CD4-positive, alpha-beta memory T cell (primary cell): Measurements from ENCODE around the gene SPHK1. TPM values are rescaled to one million over a fixed set of nuclear protein-coding genes. Genes with fewer than 3 reads are reported as not detected.

ENCODE experiments used
- CTCF ChIA-PET: fragments of 350-600 bp; sonication (Branson Sonifier 250); formaldehyde crosslinking; loops from one replicate; lab custom pipeline; 2021; ENCODE audit warnings: inconsistent platforms; ENCODE audit not compliant: partially characterized antibody; lab: Charles Lee
- POLR2A ChIA-PET: fragments of 350-600 bp; sonication (Branson Sonifier 250); formaldehyde crosslinking; loops from one replicate; lab custom pipeline; 2021; ENCODE audit not compliant: partially characterized antibody; lab: Charles Lee
- DNase-seq, 5 donors: peaks; one replicate each; pipeline versions ENCODE4 v3.0.0 to v3.0.0-alpha.2; 2020 to 2022; ENCODE audit warnings: mixed read lengths in 1 of 5
- H3K27ac ChIP-seq: one replicate; pipeline ENCODE4 v1.7.0; 2013; ENCODE audit warnings: low read depth, low read length
- H3K27me3 ChIP-seq: 2 replicates; pipeline ENCODE4 v1.7.0; 2013; ENCODE audit warnings: mild to moderate bottlenecking, low read length, moderate library complexity; ENCODE audit not compliant: insufficient read depth
- H3K36me3 ChIP-seq: 2 replicates; pipeline ENCODE4 v1.7.0; 2013; ENCODE audit warnings: mild to moderate bottlenecking, low read length, moderate library complexity; ENCODE audit not compliant: insufficient read depth
- H3K4me1 ChIP-seq: 2 replicates; pipeline ENCODE4 v1.7.0; 2013; ENCODE audit warnings: mild to moderate bottlenecking, low read length, moderate library complexity; ENCODE audit not compliant: insufficient read depth
- H3K4me3 ChIP-seq, 2 donors: one replicate each; pipeline ENCODE4 v1.7.0; 2013; ENCODE audit warnings: low read length in 2 of 2, mild to moderate bottlenecking in 1 of 2
- H3K9me3 ChIP-seq, 2 donors: one replicate each; pipeline ENCODE4 v1.7.0; 2013; ENCODE audit warnings: low read length in 2 of 2, control low read depth in 1 of 2; ENCODE audit not compliant: control insufficient read depth in 1 of 2
- H3K27ac Mint-ChIP-seq, 7 donors: one replicate each; pipeline ENCODE4 v1.8.0; 2020 to 2021; ENCODE audit warnings: mixed read lengths in 7 of 7, mild to moderate bottlenecking in 6 of 7, inconsistent platforms in 3 of 7, moderate library complexity in 3 of 7
- H3K27me3 Mint-ChIP-seq, 2 donors: one replicate each; pipeline ENCODE4 v1.8.0; 2020 to 2021; ENCODE audit warnings: mixed read lengths in 2 of 2
- H3K36me3 Mint-ChIP-seq, 2 donors: one replicate each; pipeline ENCODE4 v1.8.0; 2020 to 2021; ENCODE audit warnings: mixed read lengths in 2 of 2, inconsistent platforms in 1 of 2, mild to moderate bottlenecking in 1 of 2
- H3K4me1 Mint-ChIP-seq, 4 donors: one replicate each; pipeline ENCODE4 v1.8.0; 2020 to 2021; ENCODE audit warnings: mixed read lengths in 4 of 4, mild to moderate bottlenecking in 1 of 4
- H3K4me3 Mint-ChIP-seq, 8 donors: one replicate each; pipeline ENCODE4 v1.8.0; 2020 to 2021; ENCODE audit warnings: mixed read lengths in 8 of 8, mild to moderate bottlenecking in 7 of 8, moderate library complexity in 6 of 8, inconsistent platforms in 3 of 8
- H3K9me3 Mint-ChIP-seq, 8 donors: one replicate each; pipeline ENCODE4 v1.8.0; 2020 to 2021; ENCODE audit warnings: mixed read lengths in 8 of 8, mild to moderate bottlenecking in 5 of 8, inconsistent platforms in 3 of 8, moderate library complexity in 1 of 8
- intact Hi-C: fragments of 100-400 bp; cut with micrococcal nuclease; formaldehyde crosslinking; loops from one replicate; pipeline ENCODE4 v1.15.1; 2023
- polyA plus RNA-seq, 2 donors: library from polyadenylated mRNA; unstranded; fragments of 300-500 nt; fragmentation: Illumina TruSeq; gene quantifications; one replicate each; pipeline ENCODE4 v1.2.3, GENCODE V29; 2021
- total RNA-seq, 2 experiments: library from RNA; stranded (reverse); gene quantifications; one replicate each; pipeline ENCODE4 v1.2.3, GENCODE V29; 2021

Gene SPHK1
- total and polyA plus RNA-seq, 4 experiments from 2014 or later, result 0.29 to 0.70 (median 0.67) TPM; not detected in 1

DNA sequence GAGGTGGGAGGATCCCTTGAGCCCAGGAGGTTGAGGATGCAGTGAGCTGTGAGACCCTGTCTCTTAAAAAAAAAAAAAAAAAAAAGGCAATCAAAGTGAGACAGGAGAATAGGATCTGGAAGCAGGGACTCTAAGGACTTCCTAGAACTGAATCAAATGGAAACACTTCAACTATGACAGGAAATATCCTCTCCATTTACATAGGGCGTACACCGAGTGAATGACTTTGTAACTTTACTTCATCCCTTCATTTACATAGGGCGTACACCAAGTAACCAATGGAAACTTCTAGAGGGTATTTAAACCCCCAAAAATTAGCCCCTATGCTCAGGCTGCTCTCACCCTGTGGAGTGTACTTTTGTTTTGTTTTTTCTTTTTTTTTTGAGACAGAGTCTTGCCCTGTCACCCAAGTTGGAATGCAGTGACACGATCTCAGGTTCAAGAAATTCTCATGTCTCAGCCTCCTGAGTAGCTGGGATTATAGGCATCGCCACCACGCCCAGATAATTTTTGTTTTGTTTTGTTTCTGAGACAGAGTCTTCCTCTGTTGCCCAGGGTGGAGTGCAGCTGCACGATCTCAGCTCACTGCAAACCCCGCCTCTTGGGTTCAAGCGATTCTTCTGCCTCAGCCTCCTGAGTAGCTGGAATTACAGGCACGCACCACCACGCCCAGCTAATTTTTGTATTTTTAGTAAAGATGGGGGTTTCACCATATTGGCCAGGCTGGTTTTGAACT, 21.1 kb upstream of the SPHK1 start:
- Histone ChIP-seq H3K27me3 (no peaks in the 10 kb centered on the region), H3K9me3 (no peaks in the 10 kb centered on the region), H3K27ac (no peak overlapping the region), H3K36me3 (no peaks in the 10 kb centered on the region), H3K4me1 (no peaks in the 10 kb centered on the region), H3K4me3 (no peak overlapping the region)
- Mint-ChIP-seq H3K27ac (no peak overlapping the region), H3K36me3 (no peaks in the 10 kb centered on the region), H3K4me1 (no peaks in the 10 kb centered on the region), H3K4me3 (no peak overlapping the region), H3K9me3 (no peaks in the 10 kb centered on the region), H3K27me3 (no peaks in the 10 kb centered on the region)
- no peak for DNase-seq
- POLR2A ChIA-PET, result interaction anchor here (1.6 kb wide), 1 partner anchor 10 kb away, joined by 8 read pairs; the partner anchor contains the start of gene PRPSAP1
- CTCF ChIA-PET, result interaction anchor here (0.9 to 1.8 kb wide), 4 partner anchors 17 to 762 kb away, joined by 3 to 4 read pairs (median 4); no protein-coding TSS in a partner anchor
- intact Hi-C loops, result no loop called here

DNA sequence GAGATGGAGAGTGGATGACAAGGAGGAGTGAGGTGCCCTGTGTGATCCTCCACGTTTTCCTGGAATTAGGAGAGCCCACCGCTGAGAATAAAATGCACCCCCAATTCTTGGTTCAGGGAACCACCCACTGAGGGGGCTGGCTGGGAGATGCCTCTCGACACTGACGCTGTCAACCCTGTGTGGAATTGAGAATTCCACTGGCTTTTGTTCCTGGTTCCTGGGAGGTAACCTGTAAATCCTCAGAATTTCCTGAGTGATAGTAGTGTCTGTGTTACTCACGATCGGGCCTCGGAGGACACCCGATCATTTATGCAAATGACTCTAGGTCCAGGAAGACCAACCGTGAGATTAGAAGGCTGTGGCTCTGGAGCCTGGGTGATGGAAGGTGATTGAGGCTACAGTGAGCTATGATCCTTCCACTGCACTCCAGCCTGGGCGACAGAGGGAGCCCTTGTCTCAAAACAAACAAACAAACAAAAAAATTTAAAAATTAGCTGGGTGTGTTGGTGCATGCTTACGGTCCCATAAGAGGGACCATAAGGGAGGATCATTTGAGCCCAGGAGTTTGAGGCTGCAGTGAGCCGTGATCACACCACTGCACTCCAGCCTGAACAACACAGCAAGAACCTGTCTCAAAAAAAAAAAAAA, 19.0 kb upstream of the SPHK1 start:
- CTCF ChIA-PET, result interaction anchor here (0.7 to 4.2 kb wide), 3 partner anchors 20 to 35 kb away, joined by 3 to 18 read pairs (median 10); partner anchors contain the start of gene SPHK1

DNA sequence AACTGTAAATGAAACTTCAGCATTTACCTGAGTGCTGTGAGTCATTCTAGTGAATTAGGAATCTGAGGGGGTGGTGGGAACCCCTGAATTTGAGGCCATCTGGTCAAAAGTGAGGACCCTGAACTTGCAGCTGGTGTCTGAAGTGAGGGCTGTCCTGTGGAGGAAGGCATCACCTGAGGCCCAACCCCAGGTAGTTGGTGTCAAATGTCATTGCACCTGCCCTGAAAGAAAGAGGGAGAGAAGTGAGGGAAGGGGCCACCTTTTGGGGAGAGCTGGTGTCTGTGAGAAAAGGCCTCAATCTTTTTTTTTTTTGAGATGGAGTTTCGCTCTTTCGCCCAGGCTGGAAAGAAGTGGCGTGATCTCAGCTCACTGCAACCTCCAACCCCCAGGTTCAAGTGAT, 18.2 kb upstream of the SPHK1 start:
- H3K4me1 Mint-ChIP-seq, result no peaks in the 10 kb centered on the region
- POLR2A ChIA-PET, result no interaction called here
- no peaks in the 10 kb centered on the region for H3K27me3 ChIP-seq

More for the DNA sequence above, 19.0 kb upstream of the SPHK1 start:
- no peaks in the 10 kb centered on the region for H3K36me3 Mint-ChIP-seq
- intact Hi-C loops, result no loop called here
- Histone ChIP-seq H3K4me3 (no peak overlapping the region), H3K27me3 (no peaks in the 10 kb centered on the region), H3K9me3 (no peaks in the 10 kb centered on the region), H3K27ac (no peak overlapping the region), H3K4me1 (no peaks in the 10 kb centered on the region), H3K36me3 (no peaks in the 10 kb centered on the region)
- H3K27me3 Mint-ChIP-seq, result peaks cover 0 to 1% of the 10 kb centered on the region in 2 donors
- H3K4me3 Mint-ChIP-seq, result no peak overlapping the region
- POLR2A ChIA-PET, result no interaction called here
- H3K9me3 Mint-ChIP-seq, result no peaks in the 10 kb centered on the region
- no peaks in the 10 kb centered on the region for H3K4me1 Mint-ChIP-seq
- DNase-seq, result no peak
- H3K27ac Mint-ChIP-seq, result no peak overlapping the region

DNA sequence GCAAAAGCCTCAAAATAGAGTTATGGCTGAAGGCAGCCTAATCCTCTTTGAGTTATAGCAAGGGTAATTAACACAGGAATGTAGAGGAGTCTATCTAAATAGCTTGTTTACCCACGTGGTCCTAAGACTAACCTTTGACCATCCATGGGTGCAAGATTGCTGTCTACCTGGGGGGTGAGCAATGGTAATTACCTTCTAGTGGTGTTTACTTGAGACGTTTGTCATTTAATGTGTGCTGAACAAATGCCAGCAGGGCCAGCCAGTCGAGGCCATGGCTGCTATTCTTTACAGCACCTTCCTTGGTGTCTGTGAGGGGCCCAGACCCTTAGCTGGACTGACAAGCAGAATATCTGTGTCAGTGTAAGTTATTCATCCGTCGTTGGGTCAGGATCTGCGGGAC, 16.8 kb upstream of the SPHK1 start:
- no peak for DNase-seq
- intact Hi-C loops, result no loop called here
- H3K27me3 ChIP-seq, result no peaks in the 10 kb centered on the region
- H3K9me3 Mint-ChIP-seq, result no peaks in the 10 kb centered on the region
- H3K4me3 ChIP-seq, result no peak overlapping the region
- CTCF ChIA-PET, result interaction anchor here (4.2 kb wide), 1 partner anchor 30 kb away, joined by 18 read pairs; no protein-coding TSS in a partner anchor
- H3K9me3 ChIP-seq, result no peaks in the 10 kb centered on the region
- no peaks in the 10 kb centered on the region for H3K4me1 ChIP-seq
- H3K27me3 Mint-ChIP-seq, result peaks cover 0 to 1% of the 10 kb centered on the region in 2 donors
- H3K27ac Mint-ChIP-seq, result no peak overlapping the region
- H3K4me3 Mint-ChIP-seq, result no peak overlapping the region
- H3K36me3 Mint-ChIP-seq, result no peaks in the 10 kb centered on the region
- POLR2A ChIA-PET, result no interaction called here
- no peaks in the 10 kb centered on the region for H3K4me1 Mint-ChIP-seq
- H3K36me3 ChIP-seq, result no peaks in the 10 kb centered on the region
- no peak overlapping the region for H3K27ac ChIP-seq

More for the DNA sequence above, 18.2 kb upstream of the SPHK1 start:
- Mint-ChIP-seq H3K27me3 (peaks cover 0 to 1% of the 10 kb centered on the region in 2 donors), H3K36me3 (no peaks in the 10 kb centered on the region), H3K27ac (no peak overlapping the region), H3K9me3 (no peaks in the 10 kb centered on the region), H3K4me3 (no peak overlapping the region)
- DNase-seq, result no peak
- no peak overlapping the region for H3K27ac ChIP-seq
- no peak overlapping the region for H3K4me3 ChIP-seq
- no peaks in the 10 kb centered on the region for H3K9me3 ChIP-seq
- H3K36me3 ChIP-seq, result no peaks in the 10 kb centered on the region
- intact Hi-C loops, result no loop called here
- H3K4me1 ChIP-seq, result no peaks in the 10 kb centered on the region
- CTCF ChIA-PET, result interaction anchor here (2.1 to 4.2 kb wide), 2 partner anchors 19 to 32 kb away, joined by 10 to 18 read pairs; partner anchors contain the start of gene SPHK1

DNA sequence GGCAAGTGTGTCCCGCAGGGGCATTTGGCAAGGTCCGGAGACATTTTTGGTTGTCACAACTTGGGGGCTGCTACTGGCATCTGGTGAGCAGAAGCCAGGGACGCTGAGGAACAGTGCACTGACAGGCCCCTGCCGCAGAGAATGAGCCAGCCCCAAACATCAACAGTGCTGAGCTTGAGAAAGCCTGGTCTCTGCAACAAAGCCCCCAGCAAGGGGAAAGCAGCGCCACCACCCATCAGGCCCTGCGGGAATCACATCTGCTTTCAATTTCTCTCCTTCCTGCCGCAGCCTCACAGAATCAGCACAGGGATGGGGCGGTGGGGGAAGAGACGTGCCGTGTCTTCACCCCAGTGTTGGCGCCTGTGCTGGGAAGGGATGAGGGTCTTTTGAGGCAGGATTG, 15.9 kb upstream of the SPHK1 start:
- no peaks in the 10 kb centered on the region for H3K9me3 Mint-ChIP-seq
- Histone ChIP-seq H3K27ac (no peak overlapping the region), H3K4me3 (no peak overlapping the region), H3K36me3 (no peaks in the 10 kb centered on the region), H3K4me1 (no peaks in the 10 kb centered on the region), H3K27me3 (no peaks in the 10 kb centered on the region), H3K9me3 (no peaks in the 10 kb centered on the region)
- peaks cover 0 to 1% of the 10 kb centered on the region in 2 donors for H3K27me3 Mint-ChIP-seq
- intact Hi-C loops, result no loop called here
- POLR2A ChIA-PET, result no interaction called here
- H3K27ac Mint-ChIP-seq, result no peak overlapping the region
- H3K4me3 Mint-ChIP-seq, result no peak overlapping the region
- no peak for DNase-seq
- H3K4me1 Mint-ChIP-seq, result no peaks in the 10 kb centered on the region
- CTCF ChIA-PET, result interaction anchor here (1.9 kb wide), 1 partner anchor 29 kb away, joined by 11 read pairs; no protein-coding TSS in a partner anchor
- no peaks in the 10 kb centered on the region for H3K36me3 Mint-ChIP-seq

DNA sequence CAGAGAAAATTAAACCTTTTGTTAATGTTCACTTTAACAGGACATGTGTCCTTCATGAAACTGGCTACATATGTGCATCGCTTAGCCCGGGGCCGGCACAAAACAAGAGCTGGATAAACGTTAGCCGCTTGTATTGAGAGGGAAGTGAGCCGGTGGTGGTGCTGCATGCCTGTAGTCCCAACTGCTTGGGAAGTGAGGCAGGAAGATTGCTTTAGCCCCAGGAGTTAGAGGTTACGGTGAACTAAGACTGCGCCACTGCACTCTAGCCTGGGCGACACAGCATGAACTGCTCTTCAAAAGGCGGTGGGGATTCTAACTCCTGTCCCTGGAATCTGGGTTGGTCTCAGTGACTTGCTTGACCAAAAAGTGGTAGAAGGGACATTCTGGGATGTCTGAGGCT, 15.0 kb upstream of the SPHK1 start:
- intact Hi-C loops, result no loop called here
- Mint-ChIP-seq H3K36me3 (no peaks in the 10 kb centered on the region), H3K4me1 (no peaks in the 10 kb centered on the region), H3K27ac (no peak overlapping the region), H3K4me3 (no peak overlapping the region), H3K27me3 (peaks cover 0 to 1% of the 10 kb centered on the region in 2 donors), H3K9me3 (no peaks in the 10 kb centered on the region)
- no peaks in the 10 kb centered on the region for H3K9me3 ChIP-seq
- no peak overlapping the region for H3K27ac ChIP-seq
- H3K4me3 ChIP-seq, result no peak overlapping the region
- POLR2A ChIA-PET, result no interaction called here
- no peak for DNase-seq
- H3K27me3 ChIP-seq, result no peaks in the 10 kb centered on the region
- no peaks in the 10 kb centered on the region for H3K36me3 ChIP-seq
- CTCF ChIA-PET, result interaction anchor here (1.7 to 1.9 kb wide), 3 partner anchors 17 to 28 kb away, joined by 4 to 11 read pairs (median 4); no protein-coding TSS in a partner anchor
- no peaks in the 10 kb centered on the region for H3K4me1 ChIP-seq

DNA sequence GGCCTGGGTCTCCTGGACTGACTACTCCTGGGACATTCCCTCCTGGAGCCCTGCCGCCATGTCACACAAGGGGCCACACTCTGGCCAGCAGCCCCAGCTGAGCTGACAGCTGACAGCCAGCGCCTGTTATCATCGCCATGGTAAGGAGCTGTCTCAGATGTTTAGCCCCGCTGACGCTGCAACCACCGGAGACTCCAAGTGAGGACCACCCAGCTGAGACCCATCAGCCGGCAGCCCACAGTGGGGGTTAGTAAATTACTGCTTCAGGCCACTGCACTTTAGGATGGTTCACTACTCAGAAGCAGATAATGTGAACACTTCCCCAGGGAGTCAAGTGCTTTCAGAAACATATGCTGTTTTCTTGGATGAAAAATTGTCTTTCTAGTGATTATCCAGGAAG, 14.6 kb upstream of the SPHK1 start:
- DNase-seq, result no peak
- Histone ChIP-seq H3K4me3 (no peak overlapping the region), H3K9me3 (no peaks in the 10 kb centered on the region), H3K27me3 (no peaks in the 10 kb centered on the region), H3K27ac (no peak overlapping the region), H3K4me1 (no peaks in the 10 kb centered on the region), H3K36me3 (no peaks in the 10 kb centered on the region)
- intact Hi-C loops, result no loop called here
- H3K4me1 Mint-ChIP-seq, result no peaks in the 10 kb centered on the region
- H3K4me3 Mint-ChIP-seq, result no peak overlapping the region
- ChIA-PET POLR2A (no interaction called here), CTCF (interaction anchor here (0.6 to 1.9 kb wide), 4 partner anchors 17 to 356 kb away, joined by 3 to 11 read pairs (median 4); partner anchors contain the start of gene JMJD6)
- peaks cover 0 to 1% of the 10 kb centered on the region in 2 donors for H3K27me3 Mint-ChIP-seq
- H3K36me3 Mint-ChIP-seq, result no peaks in the 10 kb centered on the region
- H3K9me3 Mint-ChIP-seq, result no peaks in the 10 kb centered on the region
- no peak overlapping the region for H3K27ac Mint-ChIP-seq
